ENCODE measurements around the gene SEC16A.

Gene SEC16A

GRCh38 chr9:136528716-136529341 lies 46.0 kb upstream of the SEC16A start:
- no peak for TF ChIP-seq CTCF (conservative IDR thresholded peaks at IDR 0.05; ENCODE audit: low read depth, low read length)
- no peak for DNase-seq (ENCODE audit: low read depth)
- no peak overlapping the region for H3K4me3 ChIP-seq (ENCODE audit: low read depth, low read length)

- TF ChIP-seq CTCF (conservative IDR thresholded peaks at IDR 0.05; ENCODE audit: low read depth, low read length) = no peak
- no peak overlapping the region for H3K4me3 ChIP-seq (ENCODE audit: low read depth, low read length)
- no peak for DNase-seq (ENCODE audit: low read depth)
Measured at GRCh38 chr9:136527721-136528710, 45.2 kb upstream of the SEC16A start.

- no peak for DNase-seq (ENCODE audit: low read depth)
- TF ChIP-seq CTCF (conservative IDR thresholded peaks at IDR 0.05; ENCODE audit: low read depth, low read length) = no peak
- H3K4me3 ChIP-seq (ENCODE audit: low read depth, low read length) = no peak overlapping the region
Measured at GRCh38 chr9:136527131-136527530, 44.3 kb upstream of the SEC16A start.

DNA sequence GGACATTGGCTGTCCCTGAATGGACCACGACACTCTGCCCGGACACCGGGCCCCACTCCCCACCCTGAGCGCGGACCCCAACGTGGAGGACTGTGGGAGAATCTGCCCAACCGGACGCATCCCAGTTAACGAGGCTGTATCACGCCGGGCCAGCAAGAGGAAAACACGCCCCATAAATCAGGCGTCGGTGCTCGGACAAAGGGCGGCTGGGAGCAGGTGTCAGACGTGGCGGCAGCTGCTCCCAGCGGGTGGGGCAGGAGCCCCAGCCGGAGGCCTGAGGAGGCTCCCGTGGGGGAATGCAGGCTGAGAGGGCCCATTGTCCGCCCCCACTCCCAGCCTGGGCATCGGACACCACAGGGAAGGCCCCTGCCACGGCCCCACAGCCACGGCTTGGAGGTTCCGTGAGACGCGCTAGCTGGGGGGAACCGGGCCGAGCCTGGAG lies 43.8 kb upstream of the SEC16A start:
- no peak for DNase-seq (ENCODE audit: low read depth)
- no peak overlapping the region for H3K4me3 ChIP-seq (ENCODE audit: low read depth, low read length)
- TF ChIP-seq CTCF (conservative IDR thresholded peaks at IDR 0.05; ENCODE audit: low read depth, low read length) = no peak

GRCh38 chr9:136525841-136526499 lies 43.1 kb upstream of the SEC16A start:
- no peak for TF ChIP-seq CTCF (conservative IDR thresholded peaks at IDR 0.05; ENCODE audit: low read depth, low read length)
- H3K4me3 ChIP-seq (ENCODE audit: low read depth, low read length) = no peak overlapping the region
- no peak for DNase-seq (ENCODE audit: low read depth)

- no peak for TF ChIP-seq CTCF (conservative IDR thresholded peaks at IDR 0.05; ENCODE audit: low read depth, low read length)
- H3K4me3 ChIP-seq (ENCODE audit: low read depth, low read length) = no peak overlapping the region
- no peak for DNase-seq (ENCODE audit: low read depth)
Measured at GRCh38 chr9:136525207-136525606, 42.4 kb upstream of the SEC16A start.

Data from choroid plexus epithelial cell (primary cell).